HepG2 (cell line): Measurements from ENCODE around the gene MFAP5. TPM values are rescaled to one million over a fixed set of nuclear protein-coding genes. Genes with fewer than 3 reads are reported as not detected.

Source experiments
- ATAC-seq: fragments of 200-7000 bp; cut with Tn5 transposase; 3 replicates; pipeline ENCODE4 v1.9.1; 2020; ENCODE audit warnings: mild to moderate bottlenecking, moderate library complexity
- BruUV-seq: library from RNA; stranded (reverse); fragments of 400-500 nt; replicated peaks from 2 replicates; lab custom pipeline; 2021; lab: Mats Ljungman, UMichigan
- CTCF ChIA-PET: fragments of 300-600 bp; formaldehyde crosslinking; extraction: SDS; loops from one replicate; lab custom pipeline; 2021; ENCODE audit warnings: low total read pairs, inconsistent platforms, low intra/inter-chr PET ratio; lab: Yijun Ruan, JAX
- POLR2A ChIA-PET: fragments of 350-600 bp; sonication (Branson Sonifier 250); formaldehyde crosslinking; loops from one replicate; lab custom pipeline; 2020; ENCODE audit warnings: antibody characterized with exemption, inconsistent platforms; lab: Yijun Ruan, JAX
- DNase-seq: peaks from one replicate; pipeline ENCODE4 v3.0.0-alpha.2; 2015; ENCODE audit warnings: low spot score
- FAIRE-seq: peaks from 3 replicates; lab custom pipeline; 2011; peaks lifted over from hg19 to GRCh38; lab: Jason Lieb, UNC
- H2AFZ ChIP-seq: one replicate; pipeline ENCODE4 v1.6.1; 2011; ENCODE audit warnings: low read length, inconsistent platforms
- H3K27ac ChIP-seq: fragments of 300-600 bp; 3 replicates; pipeline ENCODE4 v1.8.0; 2011; ENCODE audit warnings: mixed run types, mild to moderate bottlenecking, mixed read lengths, low read length, inconsistent platforms; ENCODE audit not compliant: insufficient read depth; ENCODE audit errors: extremely low read length
- H3K27me3 ChIP-seq, 2 experiments: fragments of 200-600 bp in 1 of 2; 2 replicates in 1 of 2; 3 replicates in 1 of 2; pipeline versions ENCODE4 v1.6.0 to v1.8.0; 2011; ENCODE audit warnings: low read length in 2 of 2, mild to moderate bottlenecking in 2 of 2, moderate library complexity in 2 of 2, inconsistent platforms in 1 of 2; ENCODE audit not compliant: insufficient read depth in 2 of 2, control insufficient read depth in 1 of 2
- H3K36me3 ChIP-seq, 2 experiments: fragments of 200-600 bp in 1 of 2; replicated peaks in 1 of 2; 2 replicates in 1 of 2; 3 replicates in 1 of 2; pipeline versions ENCODE4 v1.5.1 to v1.8.0; 2011; ENCODE audit warnings: low read length in 2 of 2, inconsistent platforms in 1 of 2; ENCODE audit not compliant: insufficient read depth in 2 of 2, control insufficient read depth in 1 of 2
- H3K4me1 ChIP-seq: 2 replicates; pipeline ENCODE4 v1.5.1; 2012; ENCODE audit warnings: low read length, inconsistent platforms; ENCODE audit not compliant: insufficient read depth
- H3K4me2 ChIP-seq: 2 replicates; pipeline ENCODE4 v1.6.0; 2011; ENCODE audit warnings: low read depth, low read length, inconsistent platforms
- H3K4me3 ChIP-seq, 3 experiments: fragments of 200-600 bp in 1 of 3; sonication (generic), shearing (Covaris generic) in 1 of 3; replicated peaks in 1 of 3; 2 replicates each; pipeline ENCODE4 v1.5.1; 2011 to 2016; ENCODE audit warnings: low read length in 3 of 3, inconsistent platforms in 2 of 3, low read depth in 2 of 3, mild to moderate bottlenecking in 2 of 3, control low read depth in 1 of 3, mixed read lengths in 1 of 3; ENCODE audit not compliant: insufficient read depth in 1 of 3
- H3K79me2 ChIP-seq: one replicate; pipeline ENCODE4 v1.6.1; 2011; ENCODE audit warnings: low read length, inconsistent platforms; ENCODE audit not compliant: insufficient read depth
- H3K9ac ChIP-seq: 2 replicates; pipeline ENCODE4 v1.6.0; 2011; ENCODE audit warnings: mild to moderate bottlenecking, low read depth, low read length, inconsistent platforms; ENCODE audit not compliant: insufficient read depth
- H3K9me3 ChIP-seq: 2 replicates; pipeline ENCODE4 v1.5.1; 2012; ENCODE audit warnings: mild to moderate bottlenecking, low read length
- H4K20me1 ChIP-seq: 2 replicates; pipeline ENCODE4 v1.6.0; 2011; ENCODE audit warnings: inconsistent platforms, mild to moderate bottlenecking, low read length, moderate library complexity; ENCODE audit not compliant: insufficient read depth
- ATAD3A ChIP-seq: sonication (generic); formaldehyde crosslinking; IDR thresholded peaks from 2 replicates; pipeline ENCODE4 v1.4.0; 2020; ENCODE audit warnings: missing genetic modification reagents
- BHLHE40 ChIP-seq: IDR thresholded peaks from 2 replicates; pipeline ENCODE4 v1.6.1; 2011; ENCODE audit warnings: low read length, improper control_type of control experiment
- CHCHD3 ChIP-seq: sonication (generic); formaldehyde crosslinking; IDR thresholded peaks from 2 replicates; pipeline ENCODE4 v1.8.0; 2022; ENCODE audit warnings: mild to moderate bottlenecking, missing genetic modification reagents, moderate library complexity
- HNF1B ChIP-seq: sonication (generic); formaldehyde crosslinking; IDR thresholded peaks from 2 replicates; pipeline ENCODE4 v1.5.1; 2020; ENCODE audit warnings: mild to moderate bottlenecking, moderate library complexity, missing genetic modification reagents
- JUNB ChIP-seq: sonication (generic); formaldehyde crosslinking; IDR thresholded peaks from 2 replicates; pipeline ENCODE4 v1.8.0; 2022; ENCODE audit warnings: missing genetic modification reagents, mild to moderate bottlenecking, borderline replicate concordance
- KLF11 ChIP-seq: IDR thresholded peaks from 2 replicates; pipeline ENCODE4 v1.6.1; 2016; ENCODE audit warnings: missing compliant biosample characterization
- NFE2L1 ChIP-seq: sonication (generic); formaldehyde crosslinking; IDR thresholded peaks from 2 replicates; pipeline ENCODE4 v1.4.0; 2020; ENCODE audit warnings: missing genetic modification reagents, mild to moderate bottlenecking, borderline replicate concordance
- POLR2AphosphoS2 ChIP-seq: IDR thresholded peaks from 2 replicates; pipeline ENCODE4 v1.6.1; 2011; ENCODE audit warnings: low read depth, low read length, improper control_type of control experiment
- RELA ChIP-seq: sonication (generic); formaldehyde crosslinking; IDR thresholded peaks from 2 replicates; pipeline ENCODE4 v1.4.0; 2020; ENCODE audit warnings: missing genetic modification reagents
- TIGD3 ChIP-seq: sonication (generic); formaldehyde crosslinking; IDR thresholded peaks from 2 replicates; pipeline ENCODE4 v1.5.1; 2020; ENCODE audit warnings: mild to moderate bottlenecking, missing genetic modification reagents, borderline replicate concordance
- XRCC5 ChIP-seq: fragments of 200-400 bp; formaldehyde crosslinking; optimal IDR thresholded peaks from 2 replicates; pipeline ENCODE3; 2017; ENCODE audit warnings: mild to moderate bottlenecking, low read length
- ZBTB10 ChIP-seq: sonication (generic); formaldehyde crosslinking; IDR thresholded peaks from 2 replicates; pipeline ENCODE4 v1.4.0; 2020; ENCODE audit warnings: missing genetic modification reagents, borderline replicate concordance
- ZNF251 ChIP-seq: sonication (generic); formaldehyde crosslinking; IDR thresholded peaks from 2 replicates; pipeline ENCODE4 v1.9.0; 2021; ENCODE audit warnings: mild to moderate bottlenecking, missing genetic modification reagents
- ZNF496 ChIP-seq: sonication (generic); formaldehyde crosslinking; IDR thresholded peaks from 2 replicates; pipeline ENCODE4 v1.8.1; 2023; ENCODE audit warnings: mild to moderate bottlenecking, moderate library complexity, missing genetic modification reagents; ENCODE audit not compliant: insufficient replicate concordance
- ZNF546 ChIP-seq: sonication (generic); formaldehyde crosslinking; conservative IDR thresholded peaks from 2 replicates; pipeline ENCODE4 v1.8.1; 2023; ENCODE audit warnings: mild to moderate bottlenecking, missing genetic modification reagents
- ZNF780A ChIP-seq: sonication (generic); formaldehyde crosslinking; IDR thresholded peaks from 2 replicates; pipeline ENCODE4 v1.8.0; 2022; ENCODE audit warnings: mild to moderate bottlenecking, missing genetic modification reagents, moderate library complexity
- ZNF782 ChIP-seq: sonication (generic); formaldehyde crosslinking; IDR thresholded peaks from 2 replicates; pipeline ENCODE4 v1.4.0; 2020; ENCODE audit warnings: missing genetic modification reagents, mild to moderate bottlenecking, borderline replicate concordance
- ZNF790 ChIP-seq: sonication (generic); formaldehyde crosslinking; IDR thresholded peaks from 2 replicates; pipeline ENCODE4 v1.8.0; 2022; ENCODE audit warnings: missing genetic modification reagents, mild to moderate bottlenecking, borderline replicate concordance
- WGBS: methylation state at CpG from one replicate; pipeline ENCODE4 v1.1.6; 2017; ENCODE audit warnings: low lambda C conversion rate; 5-methylcytosine and 5-hydroxymethylcytosine counted together
- in situ Hi-C: cut with HindIII; loops from 2 replicates; pipeline ENCODE4 v1.10.0; 2017; ENCODE audit warnings: low pct_unique_long_range_greater_than_20kb; ENCODE audit not compliant: extremely low pct_ligation_motif_present
- intact Hi-C: fragments of 100-400 bp; cut with micrococcal nuclease; formaldehyde crosslinking; loops from one replicate; pipeline ENCODE4 v1.10.0; 2022; ENCODE audit not compliant: unreplicated experiment
- polyA plus RNA-seq, 8 experiments: library from polyadenylated mRNA; depleted of rRNA in 3 of 8; stranded (reverse) in 7 of 8; unstranded in 1 of 8; fragments of >200 nt; fragmentation: Illumina TruSeq in 4 of 8; extraction: Trizol in 4 of 8; gene quantifications; 2 replicates each; pipeline versions ENCODE4 v1.2.1 to v1.2.3, GENCODE V29; 2011 to 2016; ENCODE audit warnings: low read depth in 4 of 8, missing spikeins in 1 of 8, mixed read lengths in 1 of 8; ENCODE audit not compliant: insufficient read depth in 1 of 8
- total RNA-seq, 5 experiments: library from RNA; depleted of rRNA; stranded (reverse); fragments of >200 nt; fragmentation: Illumina TruSeq; extraction: Trizol; gene quantifications; 2 replicates each; pipeline ENCODE4 v1.2.3, GENCODE V29; 2016; ENCODE audit warnings: low read depth in 1 of 5

Gene MFAP5
- total and polyA plus RNA-seq, 2 of the 13 experiments (the other 11 are each of a cell fraction or from before 2014, with no cell fraction given) = 0.07 TPM; not detected in 1

- TF ChIP-seq HNF1B (CRISPR knock-in tag) (no peak), ZNF780A (CRISPR knock-in tag) (no peak), ZBTB10 (CRISPR knock-in tag) (no peak), ZNF790 (no peak), JUNB (CRISPR knock-in tag) (no peak), ATAD3A (CRISPR knock-in tag) (no peak), RELA (CRISPR knock-in tag) (no peak)
Observed at GRCh38 chr12:8647968-8648367, 14.7 kb downstream of the MFAP5 start (continued).

GRCh38 chr12:8644345-8645248, 18.0 kb downstream of the MFAP5 start:
- in situ Hi-C loops = no loop called here
- no peak overlapping the region for H3K4me3 ChIP-seq
- H3K4me1 ChIP-seq = no peaks in the 10 kb centered on the region
- POLR2A ChIA-PET = no interaction called here
- no peaks in the 10 kb centered on the region for H3K79me2 ChIP-seq
- 9% methylated on average over 5 of the region's 5 CpGs for WGBS
- H3K4me2 ChIP-seq = no peak overlapping the region
- no peak overlapping the region for H3K27ac ChIP-seq
- intact Hi-C loops = no loop called here
- H3K9ac ChIP-seq = no peak overlapping the region
- no TSS peak for BruUV-seq
- DNase-seq (no peak), FAIRE-seq (no peak), ATAC-seq (no peak)
- H3K9me3 ChIP-seq = no peaks in the 10 kb centered on the region
- CTCF ChIA-PET = no interaction called here
- H4K20me1 ChIP-seq = no peaks in the 10 kb centered on the region
- no peaks in the 10 kb centered on the region for H3K36me3 ChIP-seq
- no peak overlapping the region for H2AFZ ChIP-seq
- peaks cover under 1 to 9% of the 10 kb centered on the region in 2 experiments; a peak in 2 of 5 replicates for H3K27me3 ChIP-seq
- TF ChIP-seq BHLHE40 = no peak
- TF ChIP-seq TIGD3 (CRISPR knock-in tag) = no peak
- TF ChIP-seq CHCHD3 (CRISPR knock-in tag) = no peak
- TF ChIP-seq NFE2L1 = no peak
- no peak for TF ChIP-seq ZNF546 (CRISPR knock-in tag)
- TF ChIP-seq XRCC5 = no peak
- TF ChIP-seq POLR2AphosphoS2 = no peak
- no peak for TF ChIP-seq KLF11 (CRISPR knock-in tag)
- TF ChIP-seq ZNF782 (CRISPR knock-in tag) = no peak
- TF ChIP-seq ZNF251 (CRISPR knock-in tag) = no peak
- TF ChIP-seq ZNF496 (CRISPR knock-in tag) = no peak
